ENCODE data around the gene FOXN4.

The FOXN4 gene

DNA sequence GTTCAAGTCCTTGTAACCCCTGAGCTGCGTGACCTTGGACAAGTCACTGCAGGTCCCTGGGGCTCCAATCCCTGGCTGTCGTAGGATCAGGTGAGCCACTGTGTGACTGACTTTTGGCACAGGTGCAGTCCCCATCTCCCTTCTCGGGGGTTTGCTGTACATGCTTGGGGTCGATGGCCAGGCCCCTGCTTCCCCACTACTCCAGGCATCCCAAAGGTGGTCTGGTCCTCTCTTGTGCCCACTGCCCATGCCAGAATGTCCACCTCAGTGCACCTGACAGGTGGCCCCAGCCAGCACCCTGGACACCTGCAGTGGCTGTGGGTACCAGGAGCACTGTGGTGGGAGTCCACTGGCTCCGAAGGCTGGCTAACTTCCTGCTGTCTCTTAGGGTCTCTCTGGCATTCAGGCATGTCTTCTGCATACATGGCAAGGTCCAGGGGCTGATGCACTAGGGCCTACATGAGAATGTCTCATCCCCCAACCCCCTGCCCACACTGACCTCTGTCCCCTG is 14.7 kb downstream of the FOXN4 start:
- no peak overlapping the region for H3K27ac Mint-ChIP-seq
- H3K4me1 Mint-ChIP-seq (ENCODE audit: low read depth) = no peaks in the 10 kb centered on the region
- H3K36me3 Mint-ChIP-seq (ENCODE audit: low read depth) = no peaks in the 10 kb centered on the region
- peaks cover 7% of the 10 kb centered on the region for H3K27me3 Mint-ChIP-seq (ENCODE audit: low read depth)
- H3K4me3 Mint-ChIP-seq = no peak overlapping the region
- no peaks in the 10 kb centered on the region for H3K9me3 Mint-ChIP-seq

DNA sequence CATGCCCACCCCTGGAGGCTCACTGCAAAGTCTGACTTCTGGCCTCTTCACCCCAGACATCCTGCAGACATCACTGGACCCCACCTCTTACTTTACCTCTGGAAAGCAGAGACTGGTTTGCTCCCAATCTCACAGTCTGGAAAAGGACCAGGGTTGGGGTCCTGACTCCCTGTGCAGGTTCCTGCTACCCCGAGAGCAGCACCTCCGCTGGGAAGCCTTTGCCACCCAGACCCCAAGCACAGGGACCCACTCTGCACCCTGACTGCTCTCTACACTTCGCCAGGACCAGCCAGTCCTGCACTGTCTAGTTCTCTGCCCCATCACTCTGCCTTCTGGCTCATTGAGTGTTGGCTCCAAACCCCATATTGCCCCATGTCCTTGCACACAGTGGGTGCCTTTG is 16.0 kb downstream of the FOXN4 start:
- Mint-ChIP-seq H3K27me3 (ENCODE audit: low read depth) (peaks cover 7% of the 10 kb centered on the region), H3K36me3 (ENCODE audit: low read depth) (no peaks in the 10 kb centered on the region), H3K27ac (no peak overlapping the region), H3K9me3 (no peaks in the 10 kb centered on the region), H3K4me1 (ENCODE audit: low read depth) (no peaks in the 10 kb centered on the region), H3K4me3 (no peak overlapping the region)

DNA sequence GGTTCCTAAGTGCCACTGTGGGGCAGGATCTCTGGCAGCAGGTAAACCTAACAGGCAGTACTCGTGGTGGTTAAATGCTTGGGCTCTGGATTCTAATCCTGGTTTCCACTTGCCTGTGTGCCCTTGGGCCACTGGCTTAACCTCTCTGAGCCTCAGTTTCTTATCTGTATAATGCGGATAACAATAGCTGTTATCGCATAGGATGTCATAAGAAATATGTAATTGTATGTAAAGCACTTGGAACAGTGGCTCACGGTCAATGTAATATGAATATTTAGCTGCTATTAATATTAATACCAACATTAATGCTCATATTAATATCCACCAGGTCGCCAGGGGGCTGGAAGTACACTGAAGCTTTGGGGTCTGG is 16.8 kb downstream of the FOXN4 start:
- H3K27me3 Mint-ChIP-seq (ENCODE audit: low read depth) = peaks cover 7% of the 10 kb centered on the region
- H3K4me3 Mint-ChIP-seq = no peak overlapping the region
- no peak overlapping the region for H3K27ac Mint-ChIP-seq

DNA sequence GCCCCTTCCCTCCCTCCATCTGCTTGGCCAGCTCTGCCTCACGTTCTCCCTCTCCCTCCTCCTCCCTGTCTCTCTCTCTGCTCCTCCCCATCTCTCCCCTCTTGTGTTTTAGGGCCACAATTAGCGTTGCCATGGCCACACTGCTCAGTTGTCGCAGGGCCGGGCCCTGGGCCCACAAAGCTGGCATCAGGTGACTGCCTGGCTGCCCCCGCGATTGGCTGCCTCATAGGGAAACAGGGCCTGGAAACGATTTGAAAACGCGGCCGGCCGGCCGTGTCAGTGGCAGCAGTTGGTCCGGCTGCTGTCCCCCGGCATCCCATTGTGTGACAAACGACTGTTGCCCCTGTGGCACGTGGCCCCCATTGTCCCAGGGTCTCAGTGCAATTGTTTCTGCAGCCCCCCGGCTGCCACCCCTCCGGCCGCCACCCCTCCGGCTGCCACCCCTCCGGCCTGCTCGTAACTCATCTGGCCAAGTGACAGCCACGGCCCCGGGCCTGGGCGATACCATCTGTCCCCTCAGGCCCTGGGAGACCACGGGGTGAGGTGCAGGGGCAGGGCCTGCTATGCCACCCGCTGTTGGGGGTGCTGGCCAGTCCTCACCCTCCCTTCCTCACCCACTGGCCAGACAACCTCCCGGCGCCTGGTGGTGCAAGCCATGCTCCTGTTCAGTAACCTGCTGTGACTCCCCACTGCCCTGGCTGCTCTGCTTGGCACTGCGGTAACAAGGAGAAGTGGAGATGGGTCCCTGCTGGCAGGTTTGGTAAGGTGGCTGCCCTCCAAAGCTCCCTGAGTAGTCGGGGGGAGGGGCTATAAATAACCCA is 17.4 kb downstream of the FOXN4 start:
- H3K27me3 Mint-ChIP-seq (ENCODE audit: low read depth) = peaks cover 7% of the 10 kb centered on the region
- no peak overlapping the region for H3K4me3 Mint-ChIP-seq

More for the DNA sequence above, 16.8 kb downstream of the FOXN4 start:
- Mint-ChIP-seq H3K4me1 (ENCODE audit: low read depth) (no peaks in the 10 kb centered on the region), H3K36me3 (ENCODE audit: low read depth) (no peaks in the 10 kb centered on the region), H3K9me3 (no peaks in the 10 kb centered on the region)

DNA sequence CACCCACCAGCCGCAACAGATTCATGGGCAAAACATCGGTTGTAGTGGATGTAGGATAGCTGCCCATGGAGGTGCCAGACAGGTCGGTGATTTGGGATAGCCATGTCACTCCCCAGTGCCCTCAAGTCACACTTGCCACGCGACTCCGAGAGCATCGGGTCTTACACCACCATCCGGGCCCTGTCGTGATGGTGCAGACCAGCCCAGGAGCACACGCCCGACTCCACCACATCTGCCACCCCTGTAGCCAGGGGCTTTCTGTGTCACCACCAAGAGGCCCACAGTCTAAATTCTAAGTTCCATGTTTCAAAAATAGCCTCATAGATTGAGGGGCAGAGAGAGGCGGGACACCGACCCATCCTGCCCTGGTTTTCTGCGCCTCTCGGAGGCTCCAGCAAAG is 18.0 kb downstream of the FOXN4 start:
- Mint-ChIP-seq H3K4me1 (ENCODE audit: low read depth) (no peaks in the 10 kb centered on the region), H3K4me3 (no peak overlapping the region), H3K27ac (no peak overlapping the region), H3K9me3 (no peaks in the 10 kb centered on the region), H3K36me3 (ENCODE audit: low read depth) (no peaks in the 10 kb centered on the region), H3K27me3 (ENCODE audit: low read depth) (peaks cover 7% of the 10 kb centered on the region)

More for the DNA sequence above, 17.4 kb downstream of the FOXN4 start:
- no peaks in the 10 kb centered on the region for H3K36me3 Mint-ChIP-seq (ENCODE audit: low read depth)
- H3K9me3 Mint-ChIP-seq = no peaks in the 10 kb centered on the region
- no peaks in the 10 kb centered on the region for H3K4me1 Mint-ChIP-seq (ENCODE audit: low read depth)
- H3K27ac Mint-ChIP-seq = no peak overlapping the region

DNA sequence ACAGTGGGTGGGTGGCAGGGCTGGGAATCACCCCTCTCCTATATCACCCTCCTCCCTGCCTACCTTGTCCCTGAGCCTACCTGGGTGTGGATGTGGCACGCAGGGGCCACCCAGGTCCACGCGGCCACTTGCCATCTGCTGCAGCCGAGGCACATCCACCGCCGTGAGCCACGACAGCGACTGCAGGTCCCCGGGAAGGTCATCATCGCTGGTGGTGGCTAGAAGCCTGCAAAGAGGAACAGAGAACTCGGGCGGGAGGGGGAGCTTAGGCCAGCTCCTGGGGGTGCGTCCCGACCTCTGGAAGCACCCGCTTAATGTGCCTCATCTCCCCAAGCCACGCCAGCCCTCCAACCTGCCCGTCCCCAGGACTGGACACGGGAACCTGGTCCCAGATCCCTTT is 19.0 kb downstream of the FOXN4 start:
- peaks cover 7% of the 10 kb centered on the region for H3K27me3 Mint-ChIP-seq (ENCODE audit: low read depth)
- no peaks in the 10 kb centered on the region for H3K36me3 Mint-ChIP-seq (ENCODE audit: low read depth)
- H3K4me1 Mint-ChIP-seq (ENCODE audit: low read depth) = no peaks in the 10 kb centered on the region
- H3K9me3 Mint-ChIP-seq = no peaks in the 10 kb centered on the region
- H3K27ac Mint-ChIP-seq = no peak overlapping the region
- no peak overlapping the region for H3K4me3 Mint-ChIP-seq

DNA sequence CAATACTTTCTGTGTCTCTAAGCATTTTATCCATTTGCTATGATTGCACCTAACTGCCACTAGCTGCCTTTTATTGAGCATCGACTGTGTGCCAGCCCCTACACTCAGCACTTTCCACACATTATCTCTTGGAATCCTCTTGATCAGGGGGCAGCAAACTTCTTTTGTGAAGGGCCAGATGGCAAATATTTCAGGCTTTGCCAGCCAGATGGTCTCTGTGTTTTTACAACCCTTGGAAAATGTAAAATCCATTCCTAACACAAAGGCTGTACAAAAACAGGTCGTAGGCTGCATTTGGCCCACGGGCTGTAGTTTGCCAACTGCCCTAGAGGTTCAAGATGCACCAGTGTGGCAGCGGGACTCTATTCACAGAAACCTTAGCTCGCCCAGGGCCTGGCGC is 19.5 kb downstream of the FOXN4 start:
- Mint-ChIP-seq H3K27me3 (ENCODE audit: low read depth) (peaks cover 7% of the 10 kb centered on the region), H3K4me3 (no peak overlapping the region), H3K27ac (no peak overlapping the region), H3K4me1 (ENCODE audit: low read depth) (no peaks in the 10 kb centered on the region), H3K36me3 (ENCODE audit: low read depth) (no peaks in the 10 kb centered on the region), H3K9me3 (no peaks in the 10 kb centered on the region)

DNA sequence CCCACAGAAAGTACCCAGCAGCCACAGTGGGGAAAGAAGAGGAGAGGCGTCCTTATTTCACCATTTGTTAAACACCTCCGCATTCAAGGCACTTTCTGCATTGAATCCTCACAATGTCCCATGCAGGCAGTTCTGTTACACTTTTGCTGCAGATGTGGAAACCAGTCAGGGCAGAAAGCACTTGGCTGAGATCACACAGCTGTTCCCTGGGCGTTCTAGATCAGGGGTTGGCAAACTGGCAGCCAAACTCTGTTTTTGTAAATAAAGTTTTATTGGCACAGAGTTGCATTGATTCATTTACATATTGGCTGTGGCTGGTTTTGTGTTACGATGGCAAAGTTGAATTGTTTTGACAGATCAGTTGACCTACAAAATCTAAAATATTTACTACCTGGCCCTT is 20.1 kb downstream of the FOXN4 start:
- H3K4me3 Mint-ChIP-seq = no peak overlapping the region
- H3K9me3 Mint-ChIP-seq = no peaks in the 10 kb centered on the region
- H3K36me3 Mint-ChIP-seq (ENCODE audit: low read depth) = no peaks in the 10 kb centered on the region
- H3K27me3 Mint-ChIP-seq (ENCODE audit: low read depth) = peaks cover 7% of the 10 kb centered on the region
- H3K4me1 Mint-ChIP-seq (ENCODE audit: low read depth) = no peaks in the 10 kb centered on the region
- no peak overlapping the region for H3K27ac Mint-ChIP-seq

DNA sequence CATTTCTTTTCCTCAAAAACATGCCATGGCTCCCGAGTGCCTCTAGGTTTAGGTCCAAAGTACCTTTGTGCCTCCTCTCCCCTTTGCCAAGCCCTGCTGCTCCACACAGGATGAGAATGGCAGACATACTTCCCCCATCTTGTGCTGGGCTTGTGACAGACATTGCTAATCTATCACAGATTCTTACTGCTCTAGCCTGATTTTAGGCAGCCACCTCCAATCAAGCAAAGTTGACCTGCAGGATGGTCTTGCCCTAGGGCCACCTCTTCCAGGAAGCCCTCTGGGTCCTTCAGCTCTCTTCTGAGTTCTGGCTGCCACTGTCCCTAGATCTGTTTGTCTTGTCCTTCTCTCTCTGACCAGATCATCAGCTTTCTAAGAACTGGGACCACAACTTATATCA is 20.5 kb downstream of the FOXN4 start:
- H3K27ac Mint-ChIP-seq = no peak overlapping the region
- no peaks in the 10 kb centered on the region for H3K36me3 Mint-ChIP-seq (ENCODE audit: low read depth)
- no peaks in the 10 kb centered on the region for H3K9me3 Mint-ChIP-seq
- no peak overlapping the region for H3K4me3 Mint-ChIP-seq
- peaks cover 7% of the 10 kb centered on the region for H3K27me3 Mint-ChIP-seq (ENCODE audit: low read depth)
- H3K4me1 Mint-ChIP-seq (ENCODE audit: low read depth) = no peaks in the 10 kb centered on the region

DNA sequence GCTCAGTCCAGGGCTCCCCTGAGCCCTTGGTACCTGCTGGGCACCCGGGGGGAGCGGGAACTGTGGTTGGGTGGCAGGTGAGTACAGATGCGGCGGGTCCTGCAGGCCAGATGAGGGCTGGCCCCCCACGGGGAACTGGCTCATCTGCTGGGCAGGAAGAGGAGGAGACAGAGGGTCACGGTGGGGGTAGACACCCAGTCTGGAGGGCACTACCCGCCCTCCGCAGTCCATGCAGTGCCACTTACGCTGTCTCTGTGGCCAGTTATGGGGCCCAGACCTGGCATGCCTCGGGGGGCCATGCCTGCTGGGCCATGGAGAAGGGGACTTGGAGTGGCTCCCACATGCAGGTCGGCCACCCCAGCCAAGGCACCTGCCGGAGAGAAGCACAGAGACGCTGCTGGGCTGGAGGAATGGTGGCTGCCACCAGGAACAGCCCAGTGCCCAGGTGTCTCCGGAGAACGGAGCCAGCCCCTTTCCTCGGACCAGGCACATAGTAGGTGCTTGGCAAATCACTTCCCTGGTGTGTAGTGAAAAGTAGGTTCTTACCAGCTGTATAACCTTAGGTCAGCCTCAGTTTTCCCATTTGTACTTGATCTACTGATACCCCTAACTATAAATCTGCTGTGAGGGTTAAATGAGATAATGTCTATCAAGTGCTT is 21.1 kb downstream of the FOXN4 start:
- Mint-ChIP-seq H3K27ac (no peak overlapping the region), H3K4me3 (no peak overlapping the region), H3K36me3 (ENCODE audit: low read depth) (no peaks in the 10 kb centered on the region), H3K4me1 (ENCODE audit: low read depth) (no peaks in the 10 kb centered on the region), H3K27me3 (ENCODE audit: low read depth) (peaks cover 7% of the 10 kb centered on the region), H3K9me3 (no peaks in the 10 kb centered on the region)

DNA sequence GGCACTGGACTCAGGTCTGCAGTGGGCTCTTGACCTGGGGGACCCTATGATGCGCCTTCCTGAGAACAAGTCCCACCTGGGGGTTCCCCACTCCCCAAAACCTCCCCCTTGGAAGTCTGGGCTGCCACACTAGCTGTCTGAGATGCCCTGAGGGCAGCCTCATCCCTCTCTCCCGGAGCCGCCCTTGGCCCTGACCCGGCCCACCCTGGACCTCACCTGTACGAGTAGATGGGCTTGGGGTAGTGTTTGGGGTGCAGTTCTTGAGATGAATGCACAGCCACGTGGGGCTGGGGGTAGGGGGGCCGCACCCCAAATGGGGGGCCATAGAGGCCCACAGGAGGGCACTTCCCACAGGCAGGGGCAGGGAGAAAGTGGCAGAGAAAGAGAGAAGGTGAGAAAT is 21.9 kb downstream of the FOXN4 start:
- Mint-ChIP-seq H3K4me1 (ENCODE audit: low read depth) (no peaks in the 10 kb centered on the region), H3K27ac (no peak overlapping the region), H3K9me3 (no peaks in the 10 kb centered on the region), H3K4me3 (no peak overlapping the region), H3K27me3 (ENCODE audit: low read depth) (peaks cover 7% of the 10 kb centered on the region), H3K36me3 (ENCODE audit: low read depth) (no peaks in the 10 kb centered on the region)

DNA sequence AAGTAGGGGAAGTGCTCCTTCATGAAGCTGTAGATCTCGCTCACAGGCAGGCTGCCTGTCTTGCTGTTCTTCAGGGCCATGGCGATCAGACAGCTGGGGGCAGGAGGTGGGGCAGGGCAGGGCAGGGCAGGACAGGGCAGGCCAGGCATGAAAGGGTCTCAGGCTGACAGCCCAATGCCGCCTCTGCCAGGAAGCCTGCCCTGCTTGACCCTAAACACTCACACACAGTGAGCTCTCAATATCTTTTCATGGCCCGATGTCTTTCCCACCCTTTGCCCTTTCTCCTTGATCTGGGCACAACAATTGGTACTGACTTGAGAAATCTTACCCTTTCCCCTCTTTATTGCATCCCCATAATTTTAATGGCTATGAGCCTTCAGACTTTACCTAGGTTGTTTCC is 22.4 kb downstream of the FOXN4 start:
- H3K4me1 Mint-ChIP-seq (ENCODE audit: low read depth) = no peaks in the 10 kb centered on the region
- no peak overlapping the region for H3K27ac Mint-ChIP-seq
- no peaks in the 10 kb centered on the region for H3K9me3 Mint-ChIP-seq
- peaks cover 7% of the 10 kb centered on the region for H3K27me3 Mint-ChIP-seq (ENCODE audit: low read depth)
- no peaks in the 10 kb centered on the region for H3K36me3 Mint-ChIP-seq (ENCODE audit: low read depth)
- no peak overlapping the region for H3K4me3 Mint-ChIP-seq

DNA sequence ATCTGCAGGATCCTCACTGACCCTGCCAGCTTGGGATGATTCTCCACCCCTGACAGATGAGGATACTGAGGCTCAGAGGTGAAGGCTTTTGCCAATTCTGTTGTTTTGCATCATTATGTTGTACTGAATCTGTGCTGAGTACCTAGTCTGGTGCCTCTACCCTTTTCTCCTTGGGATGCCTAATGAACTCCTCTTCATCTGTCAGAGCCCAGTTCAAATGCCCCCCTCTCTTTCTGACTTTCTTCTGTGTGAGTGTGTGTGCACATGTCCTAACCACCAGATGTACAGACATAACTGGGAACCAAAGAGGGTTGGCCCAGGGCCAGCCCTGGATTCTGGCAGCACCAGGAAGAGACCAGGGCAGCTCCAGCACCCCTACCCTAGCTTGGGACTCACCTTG is 22.8 kb downstream of the FOXN4 start:
- H3K4me3 Mint-ChIP-seq = no peak overlapping the region
- H3K9me3 Mint-ChIP-seq = no peaks in the 10 kb centered on the region
- no peaks in the 10 kb centered on the region for H3K36me3 Mint-ChIP-seq (ENCODE audit: low read depth)
- no peak overlapping the region for H3K27ac Mint-ChIP-seq
- no peaks in the 10 kb centered on the region for H3K4me1 Mint-ChIP-seq (ENCODE audit: low read depth)
- peaks cover 3% of the 10 kb centered on the region for H3K27me3 Mint-ChIP-seq (ENCODE audit: low read depth)

DNA sequence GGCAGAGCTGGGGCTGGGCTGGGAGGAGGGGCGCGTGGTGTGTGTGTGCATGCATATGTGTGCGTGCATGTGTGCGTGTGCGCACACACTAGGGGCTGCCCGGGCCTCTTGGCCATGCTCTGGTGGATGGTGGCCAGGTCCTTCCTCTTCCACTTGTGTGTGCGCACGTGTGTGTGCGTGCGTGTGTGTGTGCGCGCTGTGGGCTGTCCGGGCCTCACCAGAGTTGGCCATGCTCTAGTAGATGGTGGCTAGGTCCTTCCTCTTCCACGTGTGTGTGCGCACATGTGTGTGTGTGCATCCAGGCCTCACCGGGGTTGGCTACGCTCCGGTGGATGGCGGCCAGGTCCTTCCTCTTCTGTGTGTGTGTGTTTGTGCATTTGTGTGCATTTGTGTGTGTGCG is 24.7 kb downstream of the FOXN4 start:
- Mint-ChIP-seq H3K27ac (no peak overlapping the region), H3K9me3 (no peaks in the 10 kb centered on the region), H3K36me3 (ENCODE audit: low read depth) (no peaks in the 10 kb centered on the region), H3K4me1 (ENCODE audit: low read depth) (no peaks in the 10 kb centered on the region), H3K4me3 (no peak overlapping the region), H3K27me3 (ENCODE audit: low read depth) (no peaks in the 10 kb centered on the region)

DNA sequence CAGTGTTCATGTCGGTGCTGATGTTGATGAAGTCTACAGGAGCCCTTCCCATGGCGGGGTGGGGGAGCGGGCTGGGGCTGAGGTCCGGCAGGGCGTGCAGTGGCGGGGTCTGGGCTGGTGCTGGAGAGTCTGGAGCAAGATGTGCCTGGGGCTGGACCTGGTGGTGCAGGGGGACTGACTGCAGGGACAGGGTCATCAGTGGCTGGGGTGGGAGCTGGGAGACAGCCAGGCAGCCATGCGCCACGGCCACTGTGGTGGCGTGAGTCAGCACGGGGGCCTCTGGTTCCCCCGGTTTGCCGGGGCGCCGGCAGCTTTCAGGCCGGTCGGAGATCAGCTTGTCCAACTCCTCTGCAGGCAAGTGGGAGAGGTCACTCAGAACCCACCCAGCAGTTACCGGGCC is 27.6 kb downstream of the FOXN4 start:
- Mint-ChIP-seq H3K9me3 (no peaks in the 10 kb centered on the region), H3K36me3 (ENCODE audit: low read depth) (no peaks in the 10 kb centered on the region), H3K27me3 (ENCODE audit: low read depth) (no peaks in the 10 kb centered on the region), H3K27ac (no peak overlapping the region), H3K4me3 (no peak overlapping the region), H3K4me1 (ENCODE audit: low read depth) (no peaks in the 10 kb centered on the region)
